Renal pelvis (tissue), 4 donors: ENCODE measurements around the gene ASAP3. TPM values are rescaled to one million over a fixed set of nuclear protein-coding genes. Genes with fewer than 3 reads are reported as not detected.
"Not testable (repeated sequence)": the region's sequence is repeated elsewhere in the genome, so short reads cannot be mapped to it uniquely, and the experiment has no call there.

Experiments
- DNase-seq: peaks from one replicate; pipeline ENCODE4 v3.0.0-alpha.2; 2013
- polyA plus RNA-seq, 3 donors: library from polyadenylated mRNA; unstranded; fragments of 120-200 nt; gene quantifications; one replicate each; pipeline ENCODE4 v1.2.1, GENCODE V29; 2013; ENCODE audit not compliant: insufficient read length in 3 of 3

Gene ASAP3
- polyA plus RNA-seq, 3 donors: 33.3 to 38.7 (median 34.2) TPM

GRCh38 chr1:23522244-23522982 lies 38.4 kb upstream of the ASAP3 start:
- DNase-seq: no peak

GRCh38 chr1:23521588-23521987 lies 37.6 kb upstream of the ASAP3 start:
- DNase-seq: no peak

DNA sequence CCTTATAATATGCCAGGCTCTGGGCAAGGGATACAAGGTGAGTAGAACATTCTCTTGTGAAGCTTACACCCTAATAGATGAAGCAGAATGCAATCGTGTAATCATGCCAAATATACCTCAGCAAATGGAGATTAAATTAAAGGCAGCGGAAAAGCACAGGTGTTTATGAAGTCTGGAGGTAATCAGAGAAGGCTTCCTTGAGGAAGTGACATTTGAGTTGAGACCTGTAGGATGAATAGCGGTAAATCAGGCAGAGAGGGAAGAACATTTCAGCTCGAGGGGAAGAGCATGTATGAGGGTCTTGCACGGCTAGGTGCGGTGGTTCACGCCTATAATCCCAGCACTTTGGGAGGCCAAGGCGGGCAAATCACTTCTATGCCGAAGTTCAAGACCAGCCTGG lies 33.6 kb upstream of the ASAP3 start:
- DNase-seq: no peak

DNA sequence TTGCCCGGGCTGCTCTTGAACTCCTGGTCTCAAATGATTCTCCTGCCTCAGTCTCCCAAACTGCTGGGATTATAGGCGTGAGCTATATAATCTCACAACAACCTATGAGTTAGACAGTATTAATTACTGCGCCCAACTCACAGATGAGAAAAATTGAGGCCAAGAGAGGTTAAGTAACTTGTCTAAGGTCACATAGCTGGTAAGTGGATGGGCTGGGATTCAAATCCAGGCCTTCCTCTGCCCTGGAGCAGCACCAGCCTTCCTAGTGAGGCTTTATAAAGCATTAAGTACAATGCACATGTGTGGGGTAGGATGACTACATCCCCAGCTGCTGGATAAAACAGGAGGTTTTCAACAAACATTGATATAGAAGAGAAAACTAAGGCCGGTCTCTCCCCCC lies 31.9 kb upstream of the ASAP3 start:
- no peak for DNase-seq

DNA sequence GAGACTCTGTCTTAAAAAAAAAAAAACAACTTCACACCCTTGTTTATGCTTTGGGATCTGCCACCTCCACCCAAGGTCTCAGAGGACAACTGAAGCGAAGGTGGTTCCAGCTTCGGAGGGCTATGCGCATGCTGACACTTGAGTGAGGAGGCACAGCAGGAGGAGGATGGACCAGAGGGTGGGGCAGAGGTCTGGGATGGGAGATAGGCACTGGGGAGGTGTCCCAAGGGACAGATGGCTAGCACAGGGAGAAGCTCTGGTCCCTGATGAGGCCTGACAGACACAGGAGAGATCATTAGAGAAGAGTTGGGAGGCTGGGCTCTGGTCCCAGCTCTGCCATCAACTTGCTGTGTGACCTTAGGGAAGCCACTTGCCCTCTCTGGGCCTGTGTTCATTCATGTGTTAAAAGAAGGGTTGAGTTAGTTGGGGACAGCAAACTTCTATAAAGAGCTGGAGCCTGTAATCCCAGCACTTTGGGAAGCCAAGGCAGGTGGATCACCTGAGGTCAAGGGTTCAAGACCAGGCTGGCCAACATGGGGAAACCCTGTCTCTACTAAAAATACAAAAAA lies 30.2 kb upstream of the ASAP3 start:
- DNase-seq: no peak

DNA sequence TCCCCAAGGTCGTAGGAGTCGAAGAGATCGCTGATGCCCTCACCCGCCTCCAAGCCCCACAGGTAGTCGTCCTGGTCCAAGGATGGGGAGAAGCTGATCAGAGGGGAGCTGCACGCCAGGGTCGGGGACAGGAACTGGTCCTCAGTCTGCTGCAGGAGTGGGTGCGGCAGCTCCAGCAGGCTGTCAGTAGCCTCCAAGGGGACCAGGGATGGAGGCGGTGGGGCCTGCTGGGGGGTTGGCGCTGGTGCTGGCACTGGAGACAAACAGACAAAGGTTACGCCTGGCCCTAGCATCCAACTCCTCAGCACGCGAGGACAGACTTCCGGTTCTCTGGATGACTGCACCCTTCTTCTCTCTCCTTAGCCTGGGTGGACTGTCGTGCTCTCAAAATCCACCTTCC lies 25.9 kb upstream of the ASAP3 start:
- DNase-seq: no peak

- DNase-seq: no peak
These were observed 22.6 kb upstream of the ASAP3 start for GRCh38 chr1:23506376-23507107.

- no peak for DNase-seq
These were observed 21.9 kb upstream of the ASAP3 start for GRCh38 chr1:23505851-23506250.

GRCh38 chr1:23504156-23504555 lies 20.2 kb upstream of the ASAP3 start:
- not testable (repeated sequence) for DNase-seq

DNA sequence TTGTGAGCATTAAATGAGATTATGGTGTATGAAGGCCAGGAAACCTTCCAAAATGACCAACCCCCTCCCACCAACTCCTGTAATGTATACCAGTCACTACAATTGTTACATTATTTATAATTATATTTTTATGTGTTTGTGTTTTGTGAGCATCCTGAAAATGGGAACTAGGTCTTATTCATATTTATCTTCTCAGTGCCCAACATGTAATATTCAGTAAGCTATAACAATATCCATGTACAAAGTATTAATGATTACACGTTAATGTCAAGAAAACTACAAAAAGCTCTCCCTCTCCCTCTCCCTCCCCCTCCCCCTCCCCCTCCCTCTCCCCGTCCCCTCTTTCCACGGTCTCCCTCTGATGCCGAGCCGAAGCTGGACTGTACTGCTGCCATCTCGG lies 19.0 kb upstream of the ASAP3 start:
- DNase-seq: no peak

DNA sequence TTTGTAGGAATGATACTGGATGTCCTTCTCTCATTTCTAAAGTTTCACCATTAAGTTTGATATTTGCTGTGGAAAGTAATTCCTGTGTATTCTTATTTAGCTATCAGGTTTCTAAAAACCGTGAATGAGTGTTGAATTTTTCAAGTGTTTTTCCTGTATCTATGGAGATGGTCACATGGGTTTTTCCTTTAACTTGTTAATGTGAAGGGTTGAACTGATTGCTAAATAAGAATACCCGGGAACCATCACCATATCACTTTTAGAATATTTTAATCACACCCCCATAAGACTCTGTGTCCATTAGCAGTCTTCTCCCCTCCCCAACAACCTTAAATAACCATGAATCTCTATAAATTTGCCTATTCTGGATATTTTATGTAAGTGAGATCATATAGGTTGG lies 16.5 kb upstream of the ASAP3 start:
- no peak for DNase-seq

- no peak for DNase-seq
These were observed 13.9 kb upstream of the ASAP3 start for GRCh38 chr1:23497777-23498439.

GRCh38 chr1:23496490-23497181 lies 12.7 kb upstream of the ASAP3 start:
- DNase-seq: no peak

GRCh38 chr1:23494836-23495235 lies 10.9 kb upstream of the ASAP3 start:
- not testable (repeated sequence) for DNase-seq

- DNase-seq: not testable (repeated sequence)
These were observed 8.8 kb upstream of the ASAP3 start for GRCh38 chr1:23492776-23493175.

DNA sequence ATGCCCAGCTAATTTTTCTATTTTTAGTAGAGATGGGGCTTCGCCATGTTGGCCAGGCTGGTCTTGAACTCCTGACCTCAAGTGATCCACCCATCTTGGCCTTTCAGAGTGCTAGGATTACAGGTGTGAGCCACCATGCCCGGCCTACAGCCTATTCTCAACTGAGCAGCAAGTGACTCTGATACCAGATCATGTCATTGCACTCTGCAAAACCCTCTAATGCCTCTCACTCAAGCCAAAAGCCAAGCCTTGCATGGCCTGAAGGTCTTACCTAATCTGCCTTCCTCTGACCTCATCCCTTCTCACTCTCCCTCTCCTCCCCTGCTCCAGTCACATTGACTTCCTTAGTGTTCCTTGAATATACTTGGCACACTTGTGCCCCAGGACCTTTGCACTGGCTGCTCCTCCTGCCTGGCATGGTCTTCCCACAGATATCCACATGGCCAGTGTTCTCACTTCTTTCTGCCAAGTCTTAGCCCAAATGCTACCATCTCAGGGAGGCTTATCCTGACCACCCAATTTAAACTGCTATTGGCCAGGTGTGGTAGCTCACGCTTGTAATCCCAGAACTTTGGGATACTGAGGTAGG lies 8.2 kb upstream of the ASAP3 start:
- DNase-seq: no peak

DNA sequence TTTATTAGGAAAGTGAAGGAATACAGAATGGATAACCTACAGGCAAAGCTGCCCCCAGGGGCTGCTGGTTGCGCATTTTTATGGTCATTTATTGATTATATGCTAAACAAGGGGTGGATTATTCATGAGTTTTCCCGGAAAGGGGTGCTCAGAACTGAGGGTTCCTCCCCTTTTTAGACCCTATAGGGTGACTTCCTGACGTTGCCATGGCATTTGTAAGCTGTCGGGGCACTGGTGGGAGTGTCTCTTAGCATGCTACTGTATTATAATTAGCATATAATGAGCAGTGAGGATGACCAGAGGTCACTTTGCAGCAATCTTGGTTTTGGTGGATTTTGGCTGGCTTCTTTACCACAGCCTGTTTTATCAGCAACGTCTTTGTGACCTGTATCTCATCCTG lies 5.9 kb upstream of the ASAP3 start:
- DNase-seq: no peak

DNA sequence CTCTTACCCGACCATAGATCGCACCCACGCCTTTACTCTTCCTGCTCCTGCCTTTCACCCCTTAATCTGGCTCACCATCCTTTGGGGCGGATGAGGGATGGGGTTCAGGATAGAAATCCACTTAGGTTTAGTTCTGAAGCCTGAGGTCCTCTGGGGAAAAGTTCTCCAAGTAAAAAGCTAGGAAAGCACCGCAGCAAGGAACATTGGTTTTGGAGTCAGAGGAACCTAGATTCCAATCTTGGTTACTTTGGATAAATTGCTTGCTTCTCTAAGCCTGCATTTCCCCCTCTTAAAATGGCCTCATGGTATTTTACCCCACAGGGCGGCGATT lies 988 bp upstream of the ASAP3 start:
- DNase-seq: no peak

DNA sequence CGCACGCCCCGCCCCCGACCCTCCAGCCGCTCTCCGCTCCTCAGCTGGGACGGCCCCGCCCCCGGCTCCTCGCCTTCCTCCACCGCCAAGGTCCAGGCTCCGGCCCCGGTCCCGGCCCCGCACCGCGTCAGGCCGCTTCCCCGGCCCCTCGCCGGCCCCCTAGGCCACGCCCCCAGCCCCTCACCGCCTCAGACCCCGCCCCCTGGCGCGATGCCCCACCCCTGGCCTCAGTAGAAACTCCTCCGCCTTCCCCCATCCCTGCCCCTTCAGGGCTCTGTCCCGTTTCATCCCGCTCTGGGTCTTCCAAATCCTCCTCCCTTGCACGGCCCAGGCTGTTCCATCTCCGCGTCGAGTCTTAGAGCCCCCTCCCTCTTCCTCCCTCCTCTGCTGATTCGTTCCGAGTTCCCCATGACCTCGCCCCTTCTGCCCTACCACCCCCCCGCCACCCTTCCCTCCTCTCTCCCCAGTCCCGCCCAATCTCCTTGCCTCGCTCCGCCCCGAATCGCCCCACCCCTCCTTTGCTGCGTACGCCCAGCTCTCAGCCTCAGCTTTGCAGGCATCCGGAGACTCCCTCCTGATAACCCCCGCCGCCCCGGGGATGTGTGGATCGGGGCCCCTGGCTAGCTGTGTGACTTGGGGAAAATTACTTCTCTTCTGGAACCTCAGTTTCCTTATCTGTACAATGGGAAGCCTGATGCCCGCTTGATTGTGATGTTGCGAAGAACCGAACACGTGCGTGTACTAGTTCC lies 448 bp upstream of the ASAP3 start:
- DNase-seq: peak; percentile 91

- DNase-seq: no peak
These were observed 2.1 kb downstream of the ASAP3 start for GRCh38 chr1:23481904-23482303.

DNA sequence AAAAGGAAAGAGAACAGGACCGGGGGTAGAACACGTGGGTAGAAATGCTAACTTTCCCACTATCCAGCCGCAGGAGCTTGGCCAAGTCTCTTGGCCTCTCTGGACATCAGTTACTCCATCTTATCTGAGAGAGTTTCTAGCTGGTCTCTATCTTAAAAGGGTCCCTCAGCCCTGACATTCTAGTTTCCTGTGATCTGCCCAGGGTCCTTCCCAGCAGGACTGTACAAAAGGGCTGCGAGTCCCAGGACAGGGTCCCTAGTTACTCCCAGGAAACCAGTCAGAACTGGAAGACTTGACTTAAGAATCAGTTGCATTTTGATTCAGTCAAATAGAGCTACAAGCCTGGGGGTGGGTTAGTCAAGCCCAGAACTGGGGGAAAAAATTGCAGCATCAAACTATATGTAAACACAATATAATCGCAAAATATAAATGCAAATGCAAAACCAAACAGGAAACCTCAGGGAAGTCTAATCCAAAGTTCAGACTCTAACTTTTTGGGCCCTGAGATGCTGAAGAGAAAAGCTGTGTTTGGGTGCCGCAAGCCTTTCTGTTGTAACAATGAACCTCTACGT lies 2.9 kb downstream of the ASAP3 start:
- no peak for DNase-seq
